ENCODE data around the gene PLEK2. TPM values are rescaled to one million over a fixed set of nuclear protein-coding genes. Genes with fewer than 3 reads are reported as not detected.
A peak's percentile ranks its signal among the peaks of the same experiment; 100 is the strongest.

PLEK2 gene
- total RNA-seq, 1 donor from 2014 or later = not detected

GRCh38 chr14:67421356-67422224 is 9.6 kb upstream of the PLEK2 start:
- TF ChIP-seq CTCF (conservative IDR thresholded peaks at IDR 0.05) = no peak
- Mint-ChIP-seq H3K27ac (no peak overlapping the region), H3K4me3 (no peak overlapping the region), H3K4me1 (ENCODE audit: unreplicated experiment) (no peaks in the 10 kb centered on the region), H3K9me3 (no peaks in the 10 kb centered on the region), H3K27me3 (no peaks in the 10 kb centered on the region), H3K36me3 (no peaks in the 10 kb centered on the region)
- DNase-seq (ENCODE audit: extremely low spot score, unreplicated experiment) = no peak

- TF ChIP-seq CTCF (conservative IDR thresholded peaks at IDR 0.05) = peak; percentile 43
- no peaks in the 10 kb centered on the region for H3K36me3 Mint-ChIP-seq
- no peaks in the 10 kb centered on the region for H3K27me3 Mint-ChIP-seq
- no peak overlapping the region for H3K27ac Mint-ChIP-seq
- H3K4me3 Mint-ChIP-seq = no peak overlapping the region
- DNase-seq (ENCODE audit: extremely low spot score, unreplicated experiment) = no peak
- no peaks in the 10 kb centered on the region for H3K4me1 Mint-ChIP-seq (ENCODE audit: unreplicated experiment)
- H3K9me3 Mint-ChIP-seq = no peaks in the 10 kb centered on the region
Measured at GRCh38 chr14:67420102-67420739, 8.3 kb upstream of the PLEK2 start.

GRCh38 chr14:67418401-67419191 is 6.6 kb upstream of the PLEK2 start:
- H3K4me3 Mint-ChIP-seq = no peak overlapping the region
- no peaks in the 10 kb centered on the region for H3K36me3 Mint-ChIP-seq
- H3K4me1 Mint-ChIP-seq (ENCODE audit: unreplicated experiment) = no peaks in the 10 kb centered on the region
- H3K27me3 Mint-ChIP-seq = no peaks in the 10 kb centered on the region
- no peak for TF ChIP-seq CTCF (conservative IDR thresholded peaks at IDR 0.05)
- no peak overlapping the region for H3K27ac Mint-ChIP-seq
- no peaks in the 10 kb centered on the region for H3K9me3 Mint-ChIP-seq
- DNase-seq (ENCODE audit: extremely low spot score, unreplicated experiment) = no peak

- no peaks in the 10 kb centered on the region for H3K27me3 Mint-ChIP-seq
- H3K4me1 Mint-ChIP-seq (ENCODE audit: unreplicated experiment) = no peaks in the 10 kb centered on the region
- H3K9me3 Mint-ChIP-seq = no peaks in the 10 kb centered on the region
- no peaks in the 10 kb centered on the region for H3K36me3 Mint-ChIP-seq
- no peak for DNase-seq (ENCODE audit: extremely low spot score, unreplicated experiment)
- no peak overlapping the region for H3K4me3 Mint-ChIP-seq
- TF ChIP-seq CTCF (conservative IDR thresholded peaks at IDR 0.05) = no peak
- H3K27ac Mint-ChIP-seq = no peak overlapping the region
Measured at GRCh38 chr14:67417633-67418032, 5.7 kb upstream of the PLEK2 start.

- DNase-seq (ENCODE audit: extremely low spot score, unreplicated experiment) = no peak
- H3K27me3 Mint-ChIP-seq = no peaks in the 10 kb centered on the region
- no peaks in the 10 kb centered on the region for H3K4me1 Mint-ChIP-seq (ENCODE audit: unreplicated experiment)
- H3K36me3 Mint-ChIP-seq = no peaks in the 10 kb centered on the region
- no peaks in the 10 kb centered on the region for H3K9me3 Mint-ChIP-seq
- TF ChIP-seq CTCF (conservative IDR thresholded peaks at IDR 0.05) = no peak
- no peak overlapping the region for H3K4me3 Mint-ChIP-seq
- no peak overlapping the region for H3K27ac Mint-ChIP-seq
Measured at GRCh38 chr14:67416810-67417209, 4.8 kb upstream of the PLEK2 start.
